Eye (tissue), 1 donor: ENCODE results near the gene PPP1R13B.

Source experiments
- DNase-seq: peaks from one replicate; pipeline ENCODE4 v3.0.0-alpha.2; 2015

The PPP1R13B gene

GRCh38 chr14:103772078-103772712 is 75.2 kb downstream of the PPP1R13B start:
- DNase-seq, result no peak

DNA sequence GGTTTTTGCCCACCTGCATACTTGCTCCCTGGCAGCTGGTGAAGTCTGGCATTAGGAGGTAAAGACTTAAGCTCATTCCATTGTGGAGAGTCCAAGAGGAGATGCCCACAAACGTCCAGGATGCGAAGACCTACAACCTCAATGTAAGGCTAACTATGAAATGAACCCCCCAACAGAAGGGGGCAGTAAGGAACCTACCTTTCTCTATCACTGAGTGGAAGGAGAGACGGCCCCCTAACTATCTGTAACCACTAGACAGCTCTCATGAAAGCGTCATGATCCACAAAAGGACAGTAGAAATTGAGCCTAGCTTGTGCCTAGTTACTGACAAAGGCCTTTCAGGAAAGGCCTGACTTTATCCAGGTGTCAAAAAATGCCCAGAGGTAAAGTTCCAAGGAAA is 76.5 kb downstream of the PPP1R13B start:
- DNase-seq, result no peak

DNA sequence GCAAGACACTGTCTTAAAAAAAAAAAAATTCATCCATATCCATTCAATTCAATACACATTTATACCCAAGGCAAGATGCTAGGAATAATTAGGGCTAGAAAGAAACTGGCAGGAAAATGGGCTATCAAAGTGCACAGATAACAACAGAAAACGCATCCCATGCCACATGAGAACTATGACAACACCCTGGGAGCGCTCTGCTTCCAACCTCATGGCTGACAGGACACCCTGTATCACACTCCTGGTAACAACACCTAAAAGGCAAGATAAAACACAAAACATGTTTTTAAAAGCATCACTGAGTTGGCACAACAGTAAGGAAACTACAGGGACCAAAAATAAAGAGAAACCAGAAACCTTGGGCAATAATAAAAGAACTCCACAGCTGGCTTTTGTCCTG is 76.9 kb downstream of the PPP1R13B start:
- no peak for DNase-seq

DNA sequence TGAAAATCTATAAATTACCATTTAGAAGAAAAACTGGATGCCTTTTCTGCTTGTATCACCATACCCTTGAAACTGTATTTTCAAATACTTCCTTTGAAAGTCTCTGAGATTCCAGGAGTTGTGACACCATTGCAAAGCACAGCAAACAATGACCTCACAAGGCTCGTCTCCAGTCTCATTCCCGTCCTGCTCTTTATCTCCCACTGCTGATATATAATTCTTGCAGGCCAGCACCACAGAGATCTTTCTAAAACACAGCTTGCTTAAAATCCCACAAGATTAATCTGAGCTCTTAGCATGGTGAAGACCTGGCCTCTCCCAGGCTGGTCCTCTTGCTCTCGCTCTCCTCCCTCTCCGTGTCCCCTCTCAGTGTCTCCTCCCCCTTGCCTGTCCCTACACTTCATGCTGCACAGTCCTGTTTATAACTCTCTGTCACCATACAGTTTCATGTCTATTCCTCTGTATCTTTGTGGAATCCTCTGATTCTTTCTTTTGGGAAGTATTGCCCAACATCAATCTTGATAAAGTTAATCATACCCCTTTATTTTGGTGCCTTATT is 80.0 kb downstream of the PPP1R13B start:
- no peak for DNase-seq

GRCh38 chr14:103765526-103765925 is 81.8 kb downstream of the PPP1R13B start:
- no peak for DNase-seq

GRCh38 chr14:103763730-103764488 is 83.5 kb downstream of the PPP1R13B start:
- no peak for DNase-seq

- no peak for DNase-seq
Observed at GRCh38 chr14:103762541-103762940, 84.8 kb downstream of the PPP1R13B start.

DNA sequence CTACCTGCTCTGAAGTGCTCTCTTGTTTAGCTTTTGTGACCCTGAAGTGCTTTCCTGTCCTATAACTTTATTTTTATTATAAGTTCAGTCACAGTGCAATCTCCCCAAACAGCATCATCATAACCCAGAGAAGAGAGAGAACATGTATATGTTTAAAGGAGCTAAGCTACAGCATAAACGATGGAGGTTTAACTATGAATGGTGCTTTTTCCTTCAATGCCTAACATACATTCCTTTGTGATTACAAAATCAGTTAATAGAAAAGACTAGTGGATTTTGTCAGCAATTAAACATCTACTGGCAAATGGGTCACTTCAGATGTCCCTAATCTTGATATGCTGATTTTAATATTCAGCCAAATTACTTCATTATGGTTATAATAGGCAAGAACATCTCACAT is 85.3 kb downstream of the PPP1R13B start:
- DNase-seq, result no peak

DNA sequence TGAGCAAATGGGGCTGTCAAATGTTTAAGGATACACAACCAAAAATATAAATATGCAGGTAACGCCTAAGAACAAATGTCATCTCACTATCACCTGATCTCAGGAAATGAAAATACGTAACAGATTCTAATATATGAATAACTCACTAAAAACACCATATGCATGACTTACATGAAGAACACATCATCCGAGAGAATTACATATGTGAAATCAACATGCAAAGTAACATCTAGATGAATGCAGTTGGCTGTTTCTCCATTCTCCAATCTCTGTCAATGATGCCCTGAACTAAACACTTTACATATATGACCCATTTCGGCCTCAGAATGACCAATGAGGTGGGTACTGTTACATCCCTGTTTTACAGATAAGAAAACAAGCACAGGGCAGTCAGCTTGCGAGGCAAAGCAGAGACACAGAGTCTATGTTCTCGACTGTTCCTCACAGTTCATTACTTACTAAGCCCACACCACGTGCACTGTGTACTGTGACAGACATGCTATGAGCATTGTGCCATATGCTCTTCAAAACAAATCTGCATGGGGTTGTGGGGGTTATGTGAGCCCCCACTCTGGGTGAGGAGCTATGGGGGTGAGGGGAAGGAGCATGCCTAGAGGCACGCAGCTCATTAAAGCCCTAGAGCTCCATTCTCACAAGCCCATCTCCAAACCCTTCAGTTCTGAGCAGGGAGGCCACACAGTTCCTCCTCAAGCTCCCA is 89.2 kb downstream of the PPP1R13B start:
- DNase-seq, result no peak

- DNase-seq, result no peak
Observed at GRCh38 chr14:103755060-103755459, 92.3 kb downstream of the PPP1R13B start.

GRCh38 chr14:103753774-103754173 is 93.6 kb downstream of the PPP1R13B start:
- no peak for DNase-seq

- no peak for DNase-seq
Observed at GRCh38 chr14:103749860-103750259, 97.5 kb downstream of the PPP1R13B start.

DNA sequence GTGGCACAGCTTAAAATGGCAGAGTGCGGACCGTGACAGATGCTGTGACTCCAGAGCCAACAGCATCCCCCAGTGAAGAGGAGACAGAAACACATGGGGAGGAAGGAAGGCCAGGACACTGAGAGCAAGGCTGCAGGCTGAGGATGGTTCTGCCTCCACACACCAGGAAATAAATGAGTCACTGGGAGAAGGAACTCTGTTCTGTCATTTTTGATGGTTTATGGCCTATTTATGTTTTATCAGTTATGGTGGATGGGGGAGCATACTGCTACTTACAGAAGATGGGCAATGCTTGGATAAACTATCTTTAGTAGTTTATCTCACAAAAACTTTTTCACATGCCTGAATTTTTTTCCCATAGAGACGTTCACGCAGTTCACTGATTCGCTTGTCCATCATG is 97.9 kb downstream of the PPP1R13B start:
- DNase-seq, result no peak

DNA sequence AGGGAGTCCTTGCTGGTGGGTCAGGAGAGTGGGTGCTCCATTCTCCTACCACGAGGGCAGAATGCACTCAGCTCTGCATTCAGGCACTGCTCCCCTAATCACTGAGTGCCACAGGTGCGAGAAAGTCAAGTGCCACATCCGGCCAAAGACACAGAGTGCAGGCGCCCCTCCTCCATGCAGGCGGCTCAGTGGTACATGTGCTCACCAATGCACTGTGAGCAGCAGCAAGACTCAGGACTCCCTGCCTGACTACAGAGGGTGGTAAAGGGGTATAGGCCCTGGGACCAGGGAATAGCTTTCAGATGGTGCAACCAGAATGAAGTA is 98.9 kb downstream of the PPP1R13B start:
- DNase-seq, result no peak

GRCh38 chr14:103746701-103747100 is 100.7 kb downstream of the PPP1R13B start:
- no peak for DNase-seq

DNA sequence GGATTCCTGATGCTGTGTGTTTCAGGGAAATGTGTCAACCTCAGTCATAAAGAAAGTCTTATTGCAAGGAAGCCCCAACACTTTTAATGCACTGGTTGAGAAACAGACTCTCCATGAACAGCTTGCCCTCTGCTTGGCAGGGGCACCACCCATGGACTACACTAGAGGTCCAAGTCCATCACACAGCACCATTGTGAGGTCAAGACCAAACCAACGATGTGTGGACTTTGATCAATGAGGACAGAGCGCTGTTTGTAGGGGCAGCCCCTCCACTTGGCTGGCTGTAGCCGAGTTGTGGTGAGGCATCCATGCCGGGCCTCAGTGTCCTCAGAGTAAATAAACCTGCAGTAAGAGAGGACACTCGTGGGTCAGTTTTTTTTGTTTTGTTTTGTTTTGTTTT is 102.0 kb downstream of the PPP1R13B start:
- DNase-seq, result no peak

DNA sequence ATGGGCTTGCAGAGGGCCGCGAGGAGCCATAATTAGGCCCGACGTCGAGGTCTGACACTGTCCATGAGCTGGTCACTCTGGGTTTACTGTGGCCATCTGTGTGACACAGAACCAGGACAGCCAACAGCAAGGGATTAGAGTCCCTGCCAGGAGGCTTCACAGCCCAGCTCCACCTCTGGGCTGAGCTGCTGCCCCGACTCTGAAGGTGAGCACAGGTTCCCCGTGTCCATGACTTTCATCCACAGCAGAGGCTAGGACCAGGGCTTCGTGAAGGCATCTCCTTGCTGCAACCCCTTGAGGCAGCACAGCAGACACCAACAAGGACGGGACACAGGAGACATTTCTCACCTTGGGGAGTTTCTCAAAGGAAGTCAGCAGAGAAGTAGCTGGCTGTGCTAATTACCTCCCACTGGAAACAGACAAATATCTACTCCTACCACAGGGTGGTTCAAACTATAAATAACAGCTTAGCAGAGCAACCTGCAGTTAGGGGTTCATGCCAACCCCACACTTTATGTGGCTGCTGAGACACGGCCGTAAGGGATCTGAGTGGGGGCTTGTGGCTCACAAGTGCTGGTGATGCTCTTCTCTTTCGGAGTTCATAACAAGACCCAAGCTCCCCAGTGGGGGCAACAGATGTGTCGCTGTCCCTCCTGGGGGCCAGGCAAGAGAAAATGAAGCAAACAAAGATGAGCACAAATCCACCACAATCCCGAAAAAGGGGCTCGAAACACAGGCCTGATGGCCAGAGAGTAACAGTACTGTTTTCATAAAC is 102.6 kb downstream of the PPP1R13B start:
- no peak for DNase-seq

GRCh38 chr14:103743691-103744090 is 103.7 kb downstream of the PPP1R13B start:
- no peak for DNase-seq

DNA sequence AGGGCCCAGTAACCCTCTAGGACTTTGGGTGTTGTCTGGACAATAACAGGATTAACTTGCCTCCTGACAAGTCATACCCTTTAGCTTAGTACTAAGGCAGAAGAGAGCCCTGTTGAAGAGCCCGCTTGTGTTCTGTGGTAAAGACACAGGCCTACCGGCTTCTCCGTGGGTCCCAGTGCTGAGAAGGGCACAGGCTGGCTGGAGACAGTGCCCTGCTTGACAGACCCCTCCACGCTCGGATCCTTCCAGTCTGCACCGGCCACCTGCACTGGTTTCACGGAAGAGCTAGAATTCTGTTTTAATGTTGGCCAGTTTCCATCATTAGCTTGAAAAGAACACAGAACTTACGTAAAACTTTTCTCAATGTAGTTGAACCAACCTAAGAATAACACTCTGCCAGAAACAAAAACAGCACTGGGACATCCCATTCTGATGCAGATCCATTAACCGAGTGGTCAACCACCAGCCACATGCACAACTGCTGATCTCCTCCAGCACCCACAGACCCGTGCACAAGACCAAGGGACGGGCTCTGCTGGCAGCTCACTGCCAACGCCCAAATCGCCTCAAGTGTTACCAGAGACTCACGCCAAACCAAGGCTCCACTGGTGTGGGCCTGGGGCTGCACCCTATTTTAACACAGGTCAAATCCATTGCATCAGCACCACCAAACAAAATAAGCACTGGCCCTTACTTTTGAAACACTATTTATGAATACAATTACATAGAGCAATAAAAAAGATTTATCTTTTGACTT is 104.7 kb downstream of the PPP1R13B start:
- DNase-seq, result no peak

DNA sequence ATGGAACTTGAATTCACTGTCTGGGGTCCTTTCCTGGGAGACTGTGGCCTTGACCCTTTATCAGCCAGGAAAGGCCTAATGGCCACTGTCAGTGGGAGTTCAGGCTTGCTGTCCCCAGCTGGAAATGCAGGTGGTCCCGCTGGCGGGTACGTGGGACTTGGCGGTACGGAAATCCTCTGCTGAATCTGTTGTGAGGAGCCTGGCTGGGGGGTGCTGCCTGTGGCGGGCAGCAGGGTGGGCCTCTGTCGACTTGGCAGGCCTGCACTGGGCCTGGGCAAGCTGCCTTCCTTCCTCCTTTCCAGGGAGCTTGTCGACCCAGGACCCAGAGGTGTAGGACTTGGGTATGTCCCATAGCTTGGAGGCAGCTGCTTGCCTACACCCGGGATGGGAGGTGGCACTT is 105.5 kb downstream of the PPP1R13B start:
- no peak for DNase-seq

DNA sequence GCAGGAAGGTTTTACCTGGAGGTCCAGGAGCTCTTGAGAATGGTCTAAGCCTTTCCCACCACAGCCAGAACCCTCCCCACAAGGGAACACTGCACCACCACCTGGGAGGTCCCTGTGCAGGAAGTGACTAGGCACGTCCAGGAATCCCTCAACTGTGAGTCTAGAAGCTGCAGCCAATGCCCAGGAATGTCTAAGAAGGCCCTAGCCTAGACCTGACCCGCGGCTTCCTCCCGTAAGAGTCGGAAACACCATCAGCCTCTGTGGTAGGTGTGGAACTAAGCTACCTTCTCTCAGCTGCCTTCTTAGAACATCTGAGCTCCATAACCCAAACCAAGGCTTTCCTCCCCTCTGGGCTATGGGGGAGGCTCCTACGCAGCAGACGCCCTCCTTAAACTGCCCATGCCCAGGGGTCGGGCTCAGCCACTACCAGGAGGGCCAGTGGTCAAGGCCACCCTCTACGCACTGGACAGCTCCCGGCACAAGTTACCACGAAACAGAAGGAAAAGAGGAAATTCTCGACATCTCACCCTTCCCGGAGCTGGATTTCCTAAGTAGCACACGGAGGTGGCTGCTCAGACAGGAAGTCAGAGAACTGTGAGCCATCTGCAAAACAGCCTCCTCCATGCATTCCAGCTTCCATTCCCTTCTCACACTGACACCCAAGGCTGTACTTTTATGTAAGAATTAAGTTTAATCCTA is 106.2 kb downstream of the PPP1R13B start:
- no peak for DNase-seq
